PC-9 (cell line): Measurements from ENCODE around the gene RITA1.

ENCODE experiments used
- CTCF ChIP-seq: fragments of 200-600 bp; sonication (generic); conservative IDR thresholded peaks from 2 replicates; pipeline ENCODE4 v1.6.1; 2017; ENCODE audit warnings: mixed run types, antibody characterized with exemption, mild to moderate bottlenecking, moderate library complexity
- EZH2 ChIP-seq: fragments of 200-600 bp; sonication (generic); IDR thresholded peaks from 2 replicates; pipeline ENCODE4 v1.8.0; 2017; ENCODE audit warnings: antibody characterized with exemption, low read depth

- TF ChIP-seq CTCF (no peak), EZH2 (no peak)
Observed at GRCh38 chr12:113159937-113160336, 25.6 kb upstream of the RITA1 start.
